ENCODE data around the gene DGCR6L. TPM values are rescaled to one million over a fixed set of nuclear protein-coding genes. Genes with fewer than 3 reads are reported as not detected.

DGCR6L gene
- total RNA-seq, 1 experiment from 2014 or later: 50.7 TPM

DNA sequence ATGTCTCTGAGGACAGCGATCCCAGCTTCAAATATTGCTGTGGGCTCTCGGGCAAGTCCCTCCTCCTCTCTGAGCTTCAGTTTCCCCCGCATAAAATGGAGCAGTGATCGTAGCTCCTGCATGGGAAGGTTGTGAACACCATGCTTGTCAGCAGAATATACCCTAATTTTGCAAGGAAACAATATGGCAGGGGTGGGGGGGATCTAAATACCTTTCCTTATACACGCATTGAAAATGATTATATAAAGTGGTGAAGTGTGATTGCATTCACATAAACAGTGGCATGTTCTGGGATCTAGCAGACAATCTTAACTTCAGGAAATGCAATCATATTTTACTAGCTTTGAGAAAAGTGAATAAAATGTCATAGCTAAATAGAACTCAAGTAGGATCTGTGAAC is 27.8 kb downstream of the DGCR6L start:
- no peaks in the 10 kb centered on the region for H3K27me3 ChIP-seq (replicated peaks; ENCODE audit: insufficient read depth, low read depth, low read length, poor library complexity)
- TF ChIP-seq, protein P1, sequence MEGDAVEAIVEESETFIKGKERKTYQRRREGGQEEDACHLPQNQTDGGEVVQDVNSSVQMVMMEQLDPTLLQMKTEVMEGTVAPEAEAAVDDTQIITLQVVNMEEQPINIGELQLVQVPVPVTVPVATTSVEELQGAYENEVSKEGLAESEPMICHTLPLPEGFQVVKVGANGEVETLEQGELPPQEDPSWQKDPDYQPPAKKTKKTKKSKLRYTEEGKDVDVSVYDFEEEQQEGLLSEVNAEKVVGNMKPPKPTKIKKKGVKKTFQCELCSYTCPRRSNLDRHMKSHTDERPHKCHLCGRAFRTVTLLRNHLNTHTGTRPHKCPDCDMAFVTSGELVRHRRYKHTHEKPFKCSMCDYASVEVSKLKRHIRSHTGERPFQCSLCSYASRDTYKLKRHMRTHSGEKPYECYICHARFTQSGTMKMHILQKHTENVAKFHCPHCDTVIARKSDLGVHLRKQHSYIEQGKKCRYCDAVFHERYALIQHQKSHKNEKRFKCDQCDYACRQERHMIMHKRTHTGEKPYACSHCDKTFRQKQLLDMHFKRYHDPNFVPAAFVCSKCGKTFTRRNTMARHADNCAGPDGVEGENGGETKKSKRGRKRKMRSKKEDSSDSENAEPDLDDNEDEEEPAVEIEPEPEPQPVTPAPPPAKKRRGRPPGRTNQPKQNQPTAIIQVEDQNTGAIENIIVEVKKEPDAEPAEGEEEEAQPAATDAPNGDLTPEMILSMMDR (conservative IDR thresholded peaks at IDR 0.05; ENCODE audit: low read depth, low read length): no peak
- TF ChIP-seq EZH2 (IDR thresholded peaks at IDR 0.05; ENCODE audit: borderline replicate concordance, low read depth, low read length, poor library complexity, severe bottlenecking): no peak
- ChIA-PET CTCF (interaction anchor here (0.7 kb wide), 1 partner anchor 26 kb away, joined by 3 read pairs; no protein-coding TSS in a partner anchor), POLR2A (ENCODE audit: low non-redundant PET) (no interaction called here)
- no peaks in the 10 kb centered on the region for H3K36me3 ChIP-seq (ENCODE audit: insufficient read depth, low read length, poor library complexity, severe bottlenecking)
- H3K27ac ChIP-seq (ENCODE audit: low read depth, low read length, poor library complexity, severe bottlenecking): no peak overlapping the region
- no peaks in the 10 kb centered on the region for H3K9me3 ChIP-seq (ENCODE audit: low read depth, low read length, poor library complexity, severe bottlenecking)
- DNase-seq (ENCODE audit: low spot score): no peak
- intact Hi-C loops (cut with micrococcal nuclease; ENCODE audit: unreplicated experiment): loop anchor here (10.0 kb wide), 1 partner anchor 317 kb away; no protein-coding TSS in a partner anchor
- H3K4me1 ChIP-seq (ENCODE audit: insufficient read depth, low read length, poor library complexity, severe bottlenecking): no peaks in the 10 kb centered on the region
- no peak overlapping the region for H3K4me3 ChIP-seq (ENCODE audit: low read depth, low read length, poor library complexity, severe bottlenecking)
- no TSS peak for BruUV-seq (replicated peaks)

DNA sequence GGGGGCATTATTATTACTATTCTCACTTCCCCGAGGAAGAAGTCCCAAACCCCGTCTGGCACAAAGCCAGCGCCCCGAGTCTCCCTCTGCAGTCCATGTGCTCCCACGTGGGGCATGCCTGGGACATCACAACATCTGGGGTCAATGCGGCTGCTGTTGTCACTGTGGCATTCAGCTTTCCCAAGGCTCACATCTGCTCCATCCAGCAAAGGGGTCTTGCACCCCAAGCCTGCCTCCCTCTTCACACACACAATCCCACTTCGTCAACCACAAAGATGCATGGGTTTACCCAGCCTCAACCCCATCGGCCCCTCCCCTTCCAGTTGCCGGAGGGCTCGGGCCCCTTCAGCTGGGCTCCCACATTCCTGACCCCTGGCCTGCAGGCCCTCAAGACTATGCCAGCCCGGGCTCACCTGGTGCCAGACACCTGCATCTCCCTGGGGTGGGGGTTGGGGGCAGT is 28.2 kb downstream of the DGCR6L start:
- H3K4me1 ChIP-seq (ENCODE audit: insufficient read depth, low read length, poor library complexity, severe bottlenecking): no peaks in the 10 kb centered on the region
- ChIA-PET POLR2A (ENCODE audit: low non-redundant PET) (no interaction called here), CTCF (interaction anchor here (0.7 kb wide), 1 partner anchor 26 kb away, joined by 3 read pairs; no protein-coding TSS in a partner anchor)
- DNase-seq (ENCODE audit: low spot score): no peak
- intact Hi-C loops (cut with micrococcal nuclease; ENCODE audit: unreplicated experiment): loop anchor here (10.0 kb wide), 1 partner anchor 317 kb away; no protein-coding TSS in a partner anchor
- no peak overlapping the region for H3K4me3 ChIP-seq (ENCODE audit: low read depth, low read length, poor library complexity, severe bottlenecking)
- no peaks in the 10 kb centered on the region for H3K36me3 ChIP-seq (ENCODE audit: insufficient read depth, low read length, poor library complexity, severe bottlenecking)
- H3K27ac ChIP-seq (ENCODE audit: low read depth, low read length, poor library complexity, severe bottlenecking): no peak overlapping the region
- H3K27me3 ChIP-seq (replicated peaks; ENCODE audit: insufficient read depth, low read depth, low read length, poor library complexity): no peaks in the 10 kb centered on the region
- BruUV-seq (replicated peaks): no TSS peak
- H3K9me3 ChIP-seq (ENCODE audit: low read depth, low read length, poor library complexity, severe bottlenecking): no peaks in the 10 kb centered on the region
- TF ChIP-seq, protein P1 (conservative IDR thresholded peaks at IDR 0.05; ENCODE audit: low read depth, low read length): no peak
- no peak for TF ChIP-seq EZH2 (IDR thresholded peaks at IDR 0.05; ENCODE audit: borderline replicate concordance, low read depth, low read length, poor library complexity, severe bottlenecking)

DNA sequence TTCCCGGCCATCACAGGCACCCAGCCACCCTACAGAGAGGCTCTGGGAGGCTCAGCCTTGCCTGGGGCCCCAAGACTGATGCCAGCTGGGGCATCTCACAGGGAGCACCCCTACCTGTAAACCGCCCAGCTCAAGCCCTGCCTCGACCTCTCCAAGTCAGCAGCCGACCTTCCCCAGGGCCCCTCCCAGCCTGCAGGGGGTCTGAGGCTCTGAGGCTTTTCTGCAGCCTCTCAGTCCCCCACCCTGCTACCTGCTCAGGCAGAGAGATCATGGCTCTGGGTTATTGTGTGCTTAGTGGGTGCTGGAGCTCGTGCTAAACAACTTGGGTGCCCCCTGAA is 28.6 kb downstream of the DGCR6L start:
- CTCF ChIA-PET: no interaction called here
- H3K27ac ChIP-seq (ENCODE audit: low read depth, low read length, poor library complexity, severe bottlenecking): no peak overlapping the region
- H3K36me3 ChIP-seq (ENCODE audit: insufficient read depth, low read length, poor library complexity, severe bottlenecking): no peaks in the 10 kb centered on the region
- no peaks in the 10 kb centered on the region for H3K27me3 ChIP-seq (replicated peaks; ENCODE audit: insufficient read depth, low read depth, low read length, poor library complexity)
- POLR2A ChIA-PET (ENCODE audit: low non-redundant PET): no interaction called here
- no TSS peak for BruUV-seq (replicated peaks)
- H3K4me3 ChIP-seq (ENCODE audit: low read depth, low read length, poor library complexity, severe bottlenecking): no peak overlapping the region
- H3K9me3 ChIP-seq (ENCODE audit: low read depth, low read length, poor library complexity, severe bottlenecking): no peaks in the 10 kb centered on the region
- TF ChIP-seq, protein P1 (conservative IDR thresholded peaks at IDR 0.05; ENCODE audit: low read depth, low read length): no peak
- TF ChIP-seq EZH2 (IDR thresholded peaks at IDR 0.05; ENCODE audit: borderline replicate concordance, low read depth, low read length, poor library complexity, severe bottlenecking): no peak
- intact Hi-C loops (cut with micrococcal nuclease; ENCODE audit: unreplicated experiment): loop anchor here (10.0 kb wide), 1 partner anchor 316 kb away; no protein-coding TSS in a partner anchor
- no peak for DNase-seq (ENCODE audit: low spot score)
- H3K4me1 ChIP-seq (ENCODE audit: insufficient read depth, low read length, poor library complexity, severe bottlenecking): no peaks in the 10 kb centered on the region

All from A673 (cell line).